Vagina (tissue), 2 donors: ENCODE data around the gene STAP1. TPM values are rescaled to one million over a fixed set of nuclear protein-coding genes. Genes with fewer than 3 reads are reported as not detected.
"Not testable (repeated sequence)": the region's sequence is repeated elsewhere in the genome, so short reads cannot be mapped to it uniquely, and the experiment has no call there.

ENCODE experiments used
- DNase-seq, 2 donors: peaks; one replicate each; pipeline ENCODE4 v3.0.0-alpha.2; 2017; ENCODE audit errors: extremely low spot score in 2 of 2
- H3K27ac ChIP-seq: fragments of 200-600 bp; sonication (generic); one replicate; pipeline ENCODE4 v1.5.1; 2019
- H3K27me3 ChIP-seq: fragments of 200-600 bp; sonication (generic); one replicate; pipeline ENCODE4 v1.5.1; 2019
- H3K36me3 ChIP-seq, 2 donors: fragments of 200-600 bp; sonication (generic); one replicate each; pipeline ENCODE4 v1.5.1; 2017 to 2019
- H3K4me1 ChIP-seq: fragments of 200-600 bp; sonication (generic); one replicate; pipeline ENCODE4 v1.5.1; 2019
- H3K4me3 ChIP-seq, 2 donors: fragments of 200-600 bp; sonication (generic); 1 replicate in 1 of 2; 2 replicates in 1 of 2; pipeline ENCODE4 v1.5.1; 2016 to 2019
- H3K9me3 ChIP-seq: fragments of 200-600 bp; sonication (generic); one replicate; pipeline ENCODE4 v1.5.1; 2019
- CTCF ChIP-seq, 3 experiments: fragments of 450-650 bp in 2 of 3; fragments of 200-600 bp in 1 of 3; sonication (generic) in 1 of 3; IDR thresholded peaks; one replicate each; pipeline ENCODE4 v1.5.1; 2017 to 2019; ENCODE audit warnings: antibody characterized with exemption in 3 of 3, mild to moderate bottlenecking in 2 of 3, moderate library complexity in 2 of 3
- POLR2A ChIP-seq, 2 donors: fragments of 450-650 bp; IDR thresholded peaks; one replicate each; pipeline ENCODE4 v1.6.1; 2017; ENCODE audit warnings: antibody characterized with exemption in 2 of 2, mild to moderate bottlenecking in 2 of 2, moderate library complexity in 2 of 2
- POLR2AphosphoS5 ChIP-seq, 2 donors: sonication (generic); formaldehyde crosslinking; IDR thresholded peaks; one replicate each; pipeline ENCODE4 v1.9.0; 2017; ENCODE audit warnings: antibody characterized with exemption in 2 of 2, mild to moderate bottlenecking in 2 of 2, low read depth in 1 of 2; ENCODE audit not compliant: insufficient read depth in 1 of 2
- intact Hi-C: fragments of 100-400 bp; cut with DNase I; formaldehyde crosslinking; loops from one replicate; pipeline ENCODE4 v1.15.1; 2023
- total RNA-seq: library from RNA; depleted of rRNA; stranded (reverse); fragments of >200 nt; gene quantifications from one replicate; pipeline ENCODE4 v1.2.3, GENCODE V29; 2016

The STAP1 gene
- total RNA-seq, 1 donor from 2014 or later = not detected

- intact Hi-C loops = no loop called here
Measured at GRCh38 chr4:67549123-67549522, 9.4 kb upstream of the STAP1 start.

GRCh38 chr4:67550451-67550850 is 8.1 kb upstream of the STAP1 start:
- Histone ChIP-seq H3K27me3 (no peaks in the 10 kb centered on the region), H3K36me3 (no peaks in the 10 kb centered on the region), H3K4me1 (no peaks in the 10 kb centered on the region), H3K4me3 (no peak overlapping the region), H3K9me3 (no peaks in the 10 kb centered on the region), H3K27ac (no peak overlapping the region)
- TF ChIP-seq POLR2A (IDR thresholded peaks at IDR 0.05) = no peak
- TF ChIP-seq CTCF (IDR thresholded peaks at IDR 0.05) = no peak
- no peak for TF ChIP-seq POLR2AphosphoS5 (IDR thresholded peaks at IDR 0.05; ENCODE audit: insufficient read depth in 1 of 2, low read depth in 1 of 2)
- DNase-seq = no peak
- intact Hi-C loops = no loop called here

More at GRCh38 chr4:67549123-67549522, 9.4 kb upstream of the STAP1 start:
- Histone ChIP-seq H3K4me3 (no peak overlapping the region), H3K9me3 (no peaks in the 10 kb centered on the region), H3K4me1 (peaks cover 6% of the 10 kb centered on the region), H3K36me3 (no peaks in the 10 kb centered on the region), H3K27ac (no peak overlapping the region), H3K27me3 (no peaks in the 10 kb centered on the region)
- TF ChIP-seq POLR2AphosphoS5 (IDR thresholded peaks at IDR 0.05; ENCODE audit: insufficient read depth in 1 of 2, low read depth in 1 of 2) (no peak), CTCF (IDR thresholded peaks at IDR 0.05) (no peak), POLR2A (IDR thresholded peaks at IDR 0.05) (no peak)
- DNase-seq = no peak

- DNase-seq = no peak
- no peaks in the 10 kb centered on the region for H3K4me1 ChIP-seq
- no peaks in the 10 kb centered on the region for H3K36me3 ChIP-seq
- intact Hi-C loops = no loop called here
- H3K9me3 ChIP-seq = no peaks in the 10 kb centered on the region
- no peak for TF ChIP-seq POLR2AphosphoS5 (IDR thresholded peaks at IDR 0.05; ENCODE audit: insufficient read depth in 1 of 2, low read depth in 1 of 2)
- TF ChIP-seq CTCF (IDR thresholded peaks at IDR 0.05) = no peak
- TF ChIP-seq POLR2A (IDR thresholded peaks at IDR 0.05) = no peak
- no peak overlapping the region for H3K27ac ChIP-seq
- H3K27me3 ChIP-seq = no peaks in the 10 kb centered on the region
- H3K4me3 ChIP-seq = no peak overlapping the region
Measured at GRCh38 chr4:67550857-67551256, 7.7 kb upstream of the STAP1 start.

- H3K27ac ChIP-seq, DNase-seq, H3K27me3 ChIP-seq, H3K9me3 ChIP-seq, intact Hi-C loops, H3K4me1 ChIP-seq, H3K36me3 ChIP-seq, H3K4me3 ChIP-seq: not testable (repeated sequence)
Measured at GRCh38 chr4:67552146-67552792, 6.3 kb upstream of the STAP1 start.

- intact Hi-C loops = no loop called here
- H3K27me3 ChIP-seq = no peaks in the 10 kb centered on the region
- no peak for TF ChIP-seq POLR2AphosphoS5 (IDR thresholded peaks at IDR 0.05; ENCODE audit: insufficient read depth in 1 of 2, low read depth in 1 of 2)
- no peak for TF ChIP-seq CTCF (IDR thresholded peaks at IDR 0.05)
- TF ChIP-seq POLR2A (IDR thresholded peaks at IDR 0.05) = no peak
- H3K4me3 ChIP-seq = no peak overlapping the region
- H3K27ac ChIP-seq = no peak overlapping the region
- H3K9me3 ChIP-seq = no peaks in the 10 kb centered on the region
- H3K4me1 ChIP-seq = no peaks in the 10 kb centered on the region
- no peaks in the 10 kb centered on the region for H3K36me3 ChIP-seq
- DNase-seq = no peak
Measured at GRCh38 chr4:67554096-67554495, 4.4 kb upstream of the STAP1 start.
